AG04449 (cell line): ENCODE data around the gene TXNRD2.

Experiments used
- CTCF ChIA-PET: fragments of 350-600 bp; formaldehyde crosslinking; extraction: SDS; loops from one replicate; lab custom pipeline; 2021; ENCODE audit warnings: antibody characterized with exemption; lab: Yijun Ruan, JAX
- POLR2A ChIA-PET: fragments of 400-600, 350-600 bp; formaldehyde crosslinking; extraction: SDS; loops from one replicate; lab custom pipeline; 2020; ENCODE audit warnings: antibody characterized with exemption, inconsistent platforms; lab: Yijun Ruan, JAX
- DNase-seq: peaks from one replicate; pipeline ENCODE4 v3.0.0-alpha.2; 2010; ENCODE audit warnings: low read depth, low spot score
- H3K4me3 ChIP-seq: 2 replicates; pipeline ENCODE4 v1.5.1; 2011; ENCODE audit warnings: low read depth, mild to moderate bottlenecking, control low read depth, low read length
- TF ChIP-seq, protein P1 (sequence below): IDR thresholded peaks from one replicate; pipeline ENCODE4 v1.5.1; 2011; ENCODE audit warnings: mild to moderate bottlenecking, moderate library complexity, low read length, control low read depth, inconsistent platforms; ENCODE audit not compliant: insufficient read depth; ENCODE audit errors: missing control alignments

The TXNRD2 gene

DNA sequence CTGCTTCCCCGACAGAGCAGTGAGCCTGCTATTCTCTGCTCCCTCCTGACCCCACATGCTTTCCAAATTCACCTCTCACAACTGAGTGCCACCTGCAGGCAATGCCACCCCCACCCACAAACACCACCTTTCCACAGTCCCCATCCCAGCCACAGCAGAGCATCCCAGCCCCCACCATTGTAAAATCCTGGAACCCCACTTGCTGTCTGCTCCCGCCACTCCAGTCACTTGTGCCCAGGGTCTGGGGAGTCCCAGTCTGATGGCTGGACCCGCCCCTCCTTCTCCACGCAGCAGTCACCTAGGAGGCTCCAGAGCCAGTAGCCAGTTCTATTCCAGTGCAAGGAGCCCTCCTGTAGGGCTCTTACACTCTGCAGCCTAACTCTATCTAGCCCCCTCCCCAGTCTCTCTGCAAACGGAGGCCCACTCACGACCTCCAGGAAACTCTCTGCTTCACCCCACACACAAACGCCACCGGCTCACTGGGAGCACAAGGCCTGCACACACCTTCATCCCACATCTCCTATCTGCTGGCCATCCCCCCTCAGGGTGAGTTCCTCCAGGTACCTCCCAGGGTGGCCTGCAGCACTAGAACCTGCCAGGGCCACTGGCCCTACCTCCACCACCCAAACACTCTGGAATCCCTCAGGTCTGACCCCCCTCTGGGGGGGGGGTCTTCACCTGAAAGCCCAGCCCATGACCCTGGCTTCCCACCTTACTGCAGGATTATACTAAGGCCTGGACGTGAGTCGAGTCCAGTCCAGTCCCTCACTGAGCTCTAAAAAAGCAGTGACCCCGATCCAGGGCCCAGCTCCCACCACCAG, 88.3 kb downstream of the TXNRD2 start:
- no peak for DNase-seq
- ChIA-PET CTCF (interaction anchor here (1.5 kb wide), 1 partner anchor 123 kb away, joined by 6 read pairs; no protein-coding TSS in a partner anchor), POLR2A (interaction anchor here (1.1 kb wide), 1 partner anchor 25 kb away, joined by 4 read pairs; no protein-coding TSS in a partner anchor)
- H3K4me3 ChIP-seq, result peak overlapping the region; percentile 82
- TF ChIP-seq, protein P1, sequence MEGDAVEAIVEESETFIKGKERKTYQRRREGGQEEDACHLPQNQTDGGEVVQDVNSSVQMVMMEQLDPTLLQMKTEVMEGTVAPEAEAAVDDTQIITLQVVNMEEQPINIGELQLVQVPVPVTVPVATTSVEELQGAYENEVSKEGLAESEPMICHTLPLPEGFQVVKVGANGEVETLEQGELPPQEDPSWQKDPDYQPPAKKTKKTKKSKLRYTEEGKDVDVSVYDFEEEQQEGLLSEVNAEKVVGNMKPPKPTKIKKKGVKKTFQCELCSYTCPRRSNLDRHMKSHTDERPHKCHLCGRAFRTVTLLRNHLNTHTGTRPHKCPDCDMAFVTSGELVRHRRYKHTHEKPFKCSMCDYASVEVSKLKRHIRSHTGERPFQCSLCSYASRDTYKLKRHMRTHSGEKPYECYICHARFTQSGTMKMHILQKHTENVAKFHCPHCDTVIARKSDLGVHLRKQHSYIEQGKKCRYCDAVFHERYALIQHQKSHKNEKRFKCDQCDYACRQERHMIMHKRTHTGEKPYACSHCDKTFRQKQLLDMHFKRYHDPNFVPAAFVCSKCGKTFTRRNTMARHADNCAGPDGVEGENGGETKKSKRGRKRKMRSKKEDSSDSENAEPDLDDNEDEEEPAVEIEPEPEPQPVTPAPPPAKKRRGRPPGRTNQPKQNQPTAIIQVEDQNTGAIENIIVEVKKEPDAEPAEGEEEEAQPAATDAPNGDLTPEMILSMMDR, result no peak

DNA sequence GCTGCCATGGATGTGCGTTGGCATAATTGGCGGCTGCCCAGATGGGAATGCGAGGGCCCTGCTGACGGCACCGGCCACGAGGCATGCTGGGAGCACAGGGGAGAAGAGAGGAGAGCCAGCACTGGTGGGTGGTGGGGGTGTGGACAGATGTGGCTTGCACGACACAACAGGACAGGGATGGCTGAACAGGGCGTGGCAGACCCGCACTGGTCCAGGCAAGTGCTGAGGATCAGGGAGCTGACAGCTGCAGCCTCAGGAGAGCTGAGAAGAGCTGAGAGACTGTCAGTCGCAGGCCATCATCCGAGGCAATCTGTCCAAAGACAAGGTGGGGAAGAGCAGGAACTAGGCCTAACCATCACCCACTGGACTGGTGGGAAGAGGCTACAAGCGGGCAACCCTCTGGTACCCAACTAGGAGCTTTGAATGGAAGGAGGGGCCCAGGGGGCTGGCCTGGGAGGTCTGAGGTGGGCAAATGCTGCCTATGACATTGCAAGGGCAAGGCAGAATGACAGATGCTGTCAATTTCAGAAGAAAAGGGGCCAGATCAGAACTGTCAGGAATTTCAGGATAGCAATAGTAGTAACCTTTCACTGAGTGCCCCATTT, 89.3 kb downstream of the TXNRD2 start:
- no peak overlapping the region for H3K4me3 ChIP-seq
- ChIA-PET CTCF (interaction anchor here (1.3 to 1.9 kb wide), 4 partner anchors 9 to 122 kb away, joined by 3 to 10 read pairs (median 4); no protein-coding TSS in a partner anchor), POLR2A (no interaction called here)
- TF ChIP-seq, protein P1, result no peak
- no peak for DNase-seq

DNA sequence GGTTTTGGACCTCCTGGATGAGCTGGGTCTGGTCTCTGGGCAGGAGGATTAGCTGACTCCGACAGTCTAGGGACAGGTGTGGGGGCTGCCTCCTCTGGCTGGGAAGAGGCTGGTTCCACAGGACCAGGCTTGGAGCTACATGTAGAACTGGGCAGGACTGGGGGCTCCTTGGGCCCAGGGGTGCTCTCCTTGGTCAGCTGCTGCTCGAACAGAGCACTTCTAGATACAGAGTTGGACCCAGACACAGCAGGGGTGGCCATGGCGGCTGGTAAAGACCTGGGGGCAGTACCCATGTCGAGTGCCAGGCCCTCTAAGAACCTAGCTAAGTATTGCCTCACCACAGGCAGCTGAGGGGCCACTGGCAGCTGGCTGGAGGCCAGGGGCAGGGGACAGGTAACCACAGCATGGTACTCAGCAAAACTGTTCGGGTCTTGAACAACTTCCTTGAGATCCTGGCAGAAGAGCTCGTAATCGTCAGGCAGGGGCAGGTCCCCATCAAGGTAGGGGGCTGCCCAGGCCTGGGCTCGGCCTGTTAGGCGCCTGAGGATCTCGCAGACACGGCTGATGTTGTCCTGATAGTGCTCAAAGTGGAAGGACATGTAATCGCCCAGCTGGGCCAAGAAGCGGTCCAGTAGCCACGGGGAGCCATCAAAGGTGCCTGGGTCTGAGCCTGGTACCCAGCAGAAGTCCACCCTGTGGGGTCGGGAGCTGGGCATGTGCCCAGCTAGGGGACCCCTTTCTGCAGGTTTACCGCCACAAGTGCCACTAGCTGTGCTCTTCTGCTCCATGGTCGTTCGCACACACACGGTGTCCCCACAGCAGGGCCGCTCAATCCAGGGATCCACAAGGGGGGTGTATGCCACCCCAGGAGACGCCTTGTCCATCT, 90.1 kb downstream of the TXNRD2 start:
- H3K4me3 ChIP-seq, result no peak overlapping the region
- no peak for DNase-seq
- ChIA-PET CTCF (interaction anchor here (1.3 to 1.9 kb wide), 4 partner anchors 9 to 121 kb away, joined by 3 to 10 read pairs (median 4); no protein-coding TSS in a partner anchor), POLR2A (no interaction called here)
- TF ChIP-seq, protein P1, result no peak

DNA sequence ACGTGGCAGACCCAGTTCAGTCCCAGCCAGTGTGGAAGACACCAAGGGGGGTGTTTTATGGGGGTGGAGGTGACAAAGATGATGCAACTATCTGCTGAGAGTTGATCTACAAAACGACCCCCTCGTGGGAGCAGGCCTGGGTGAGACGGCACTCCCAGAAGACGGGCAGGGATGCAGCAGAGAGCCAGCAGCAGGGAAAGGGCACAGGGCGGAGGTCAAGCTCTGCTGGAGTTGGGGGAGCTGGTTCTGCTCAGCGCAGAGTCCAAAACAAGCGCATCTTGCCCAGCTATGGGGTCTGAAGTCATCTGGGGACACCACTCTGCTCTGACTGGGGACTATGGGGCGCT, 90.9 kb downstream of the TXNRD2 start:
- TF ChIP-seq, protein P1, result no peak
- ChIA-PET POLR2A (interaction anchor here (0.7 kb wide), 1 partner anchor 30 kb away, joined by 3 read pairs; no protein-coding TSS in a partner anchor), CTCF (interaction anchor here (1.1 to 1.9 kb wide), 4 partner anchors 19 to 120 kb away, joined by 3 to 10 read pairs (median 4); no protein-coding TSS in a partner anchor)
- no peak overlapping the region for H3K4me3 ChIP-seq
- no peak for DNase-seq

DNA sequence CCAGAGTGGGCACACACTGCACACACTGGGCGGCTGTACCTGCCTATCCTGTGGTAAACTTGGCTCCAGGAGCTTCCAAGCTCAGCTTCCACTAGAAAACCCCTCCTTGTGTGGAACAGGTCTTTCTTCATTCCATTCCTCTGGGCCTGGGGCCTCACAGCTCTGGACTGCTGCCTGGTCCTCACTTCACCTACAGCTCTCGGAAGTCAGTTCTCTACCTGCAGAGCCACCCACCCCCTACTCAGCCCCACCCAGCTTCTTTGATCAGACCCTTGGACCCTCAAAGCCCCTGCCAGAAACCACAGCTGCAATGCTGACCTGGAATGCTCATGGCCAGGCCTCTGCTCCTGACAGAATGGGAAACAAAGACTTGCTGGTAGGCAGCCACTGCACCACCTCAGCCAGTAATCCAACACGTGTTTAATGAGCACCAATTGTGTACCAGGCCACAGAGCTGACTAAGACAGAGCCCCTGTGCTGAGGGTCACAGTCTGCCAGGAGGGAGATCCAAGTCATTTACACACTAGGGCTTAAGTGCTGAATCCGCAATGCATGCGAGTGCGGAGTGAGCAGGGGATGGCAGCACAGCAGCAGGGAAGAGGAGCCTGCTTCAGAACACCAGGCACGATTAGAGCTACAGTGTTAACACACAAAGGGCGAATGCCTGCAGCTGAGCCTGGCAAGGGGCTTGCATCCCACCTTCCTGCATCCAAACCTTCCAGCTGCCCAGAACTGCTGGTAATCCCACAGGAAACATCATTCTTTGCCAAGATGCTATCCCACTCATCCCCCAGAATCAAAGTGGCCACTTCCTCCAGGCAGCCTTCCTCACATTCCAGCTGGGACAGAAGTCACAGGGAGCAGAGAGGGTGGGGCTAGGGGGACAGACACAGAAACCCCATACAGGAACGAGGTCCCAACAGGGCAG, 91.5 kb downstream of the TXNRD2 start:
- ChIA-PET POLR2A (interaction anchor here (0.7 kb wide), 1 partner anchor 31 kb away, joined by 3 read pairs; no protein-coding TSS in a partner anchor), CTCF (interaction anchor here (1.1 to 2.8 kb wide), 3 partner anchors 60 to 120 kb away, joined by 4 to 10 read pairs (median 9); no protein-coding TSS in a partner anchor)
- no peak for DNase-seq
- TF ChIP-seq, protein P1, result no peak
- no peak overlapping the region for H3K4me3 ChIP-seq
